ENCODE results near the gene UBR2. TPM values are rescaled to one million over a fixed set of nuclear protein-coding genes. Genes with fewer than 3 reads are reported as not detected.

The UBR2 gene
- total and polyA plus RNA-seq, 9 of the 15 experiments (the other 6 are each of a cell fraction or from before 2014, with no cell fraction given) = 9.1 to 38.9 (median 23.4) TPM

- TF ChIP-seq EZH2 (IDR thresholded peaks at IDR 0.05; ENCODE audit: borderline replicate concordance, low read depth, low read length) = no peak
- TF ChIP-seq FOXA3 (CRISPR knock-in tag; conservative IDR thresholded peaks at IDR 0.05 in 1 of 2, IDR thresholded peaks at IDR 0.05 in 1 of 2) = 0 out of 4 replicates have a peak, but pooled peaks of 1 of the 2 experiments have one; percentile 11
- TF ChIP-seq RAD21 (CRISPR knock-in tag; conservative IDR thresholded peaks at IDR 0.05 in 1 of 2, IDR thresholded peaks at IDR 0.05 in 1 of 2) = no peak
- TF ChIP-seq EWSR1 (IDR thresholded peaks at IDR 0.05; ENCODE audit: borderline replicate concordance, low read depth, partially characterized antibody) = no peak
- TF ChIP-seq CREBBP (IDR thresholded peaks at IDR 0.05; ENCODE audit: low read depth, low read length) = no peak
- TF ChIP-seq HNRNPK (IDR thresholded peaks at IDR 0.05; ENCODE audit: low read depth, low read length, poor library complexity, severe bottlenecking) = no peak
- no peak for TF ChIP-seq SAP30 (IDR thresholded peaks at IDR 0.05; ENCODE audit: borderline replicate concordance, insufficient read depth, low read depth, low read length, poor library complexity, severe bottlenecking)
- TF ChIP-seq RFX7 (CRISPR knock-in tag; IDR thresholded peaks at IDR 0.05) = no peak
- no peak for TF ChIP-seq IFI16 (CRISPR knock-in tag; IDR thresholded peaks at IDR 0.05)
- no peak; the same call in 1 of the 2 replicates for TF ChIP-seq DPF2 (IDR thresholded peaks at IDR 0.05)
- TF ChIP-seq RBM39 (optimal IDR thresholded peaks at IDR 0.05; ENCODE audit: low read depth, low read length) = no peak
- TF ChIP-seq BRD4 (IDR thresholded peaks at IDR 0.05) = no peak
- TF ChIP-seq TRIM24 (IDR thresholded peaks at IDR 0.05) = peak in 1 of 2 experiments; percentile 76; a peak in 1 of 4 replicates
- no peak for TF ChIP-seq HDGF (IDR thresholded peaks at IDR 0.05)
- no peak for TF ChIP-seq ZMIZ1 (IDR thresholded peaks at IDR 0.05; ENCODE audit: low read depth in 2 of 2, low read length in 2 of 2)
- TF ChIP-seq ATF3 (IDR thresholded peaks at IDR 0.05) = peak; percentile 46; the same call in 1 of the 2 replicates
- no peak for TF ChIP-seq ATF3 (CRISPR knock-in tag; conservative IDR thresholded peaks at IDR 0.05)
- TF ChIP-seq CBX8 (IDR thresholded peaks at IDR 0.05; ENCODE audit: borderline replicate concordance, extremely low read depth, low read depth, low read length, poor library complexity, severe bottlenecking) = no peak
- TF ChIP-seq FOXJ2 (tag; IDR thresholded peaks at IDR 0.05) = peak; percentile 91
- no peak for TF ChIP-seq MLX (CRISPR knock-in tag; conservative IDR thresholded peaks at IDR 0.05)
- no peak for TF ChIP-seq ZBTB7A (IDR thresholded peaks at IDR 0.05; ENCODE audit: borderline replicate concordance, control insufficient read depth, low read depth, low read length)
- 0 out of 2 replicates have a peak, but pooled peaks have one; percentile 20 for TF ChIP-seq ZSCAN32 (CRISPR knock-in tag; IDR thresholded peaks at IDR 0.05)
- no peak for TF ChIP-seq PTTG1 (tag; IDR thresholded peaks at IDR 0.05; ENCODE audit: low read depth)
- no peak for TF ChIP-seq RAD51 (IDR thresholded peaks at IDR 0.05; ENCODE audit: borderline replicate concordance, low read depth)
These were observed 13.6 kb upstream of the UBR2 start (continued) for GRCh38 chr6:42550277-42550676.
